Adrenal gland (tissue), 12 donors: Measurements from ENCODE around the gene UBE2L5. TPM values are rescaled to one million over a fixed set of nuclear protein-coding genes. Genes with fewer than 3 reads are reported as not detected.
"Not testable (repeated sequence)": the region's sequence is repeated elsewhere in the genome, so short reads cannot be mapped to it uniquely, and the experiment has no call there.

Experiments used
- DNase-seq, 7 donors: peaks; one replicate each; pipeline ENCODE4 v3.0.0-alpha.2; 2019 to 2020
- H3K27ac ChIP-seq, 5 donors: fragments of 200-600 bp; sonication (generic) in 4 of 5; 1 replicate in 3 of 5; 2 replicates in 2 of 5; pipeline versions ENCODE4 v1.5.1 to v1.8.0; 2016 to 2020; ENCODE audit warnings: mild to moderate bottlenecking in 1 of 5
- H3K27me3 ChIP-seq: fragments of 200-600 bp; 2 replicates; pipeline ENCODE4 v1.8.0; 2021
- H3K36me3 ChIP-seq, 2 donors: fragments of 200-600 bp; replicated peaks in 1 of 2; 1 replicate in 1 of 2; 2 replicates in 1 of 2; pipeline versions ENCODE4 v1.5.1 to v1.8.0; 2018 to 2022
- H3K4me1 ChIP-seq, 2 donors: fragments of 200-600 bp; replicated peaks in 1 of 2; 1 replicate in 1 of 2; 2 replicates in 1 of 2; pipeline versions ENCODE4 v1.5.1 to v1.8.0; 2018 to 2021
- H3K4me3 ChIP-seq, 4 donors: fragments of 200-600 bp; sonication (generic) in 3 of 4; one replicate each; pipeline ENCODE4 v1.5.1; 2016 to 2018
- H3K9me3 ChIP-seq, 3 donors: fragments of 200-600 bp; sonication (generic) in 1 of 3; replicated peaks in 1 of 3; 1 replicate in 2 of 3; 2 replicates in 1 of 3; pipeline versions ENCODE4 v1.5.1 to v1.8.0; 2016 to 2021
- CTCF ChIP-seq, 6 experiments: fragments of 450-650 bp in 4 of 6; fragments of 200-600 bp in 2 of 6; sonication (generic) in 1 of 6; IDR thresholded peaks; 1 replicate in 5 of 6; 2 replicates in 1 of 6; pipeline versions ENCODE4 v1.5.1 to v1.8.0; 2016 to 2021; ENCODE audit warnings: antibody characterized with exemption in 6 of 6, mild to moderate bottlenecking in 2 of 6, moderate library complexity in 1 of 6
- POLR2A ChIP-seq, 2 donors: fragments of 450-650 bp; IDR thresholded peaks; one replicate each; pipeline ENCODE4 v1.6.1; 2017; ENCODE audit warnings: antibody characterized with exemption in 2 of 2, mild to moderate bottlenecking in 2 of 2, moderate library complexity in 1 of 2
- WGBS, 4 donors: extraction: QIAGEN DNeasy Blood & Tissue Kit in 2 of 4; methylation state at CpG; one replicate each; pipeline versions ENCODE4 v1.1.5 to v1.1.7; 2013 to 2017; 5-methylcytosine and 5-hydroxymethylcytosine counted together
- intact Hi-C, 2 donors: fragments of 100-400 bp; cut with DNase I; formaldehyde crosslinking; loops; one replicate each; pipeline versions ENCODE4 v1.14.1 to v1.15.0; 2022 to 2023
- polyA plus RNA-seq, 3 donors: library from polyadenylated mRNA; stranded (reverse); fragments of 200-250 nt in 2 of 3; fragments of 350-450 nt in 1 of 3; fragmentation: Illumina TruSeq in 1 of 3; extraction: RNeasy Lipid Tissue Mini Kit (QIAGEN cat#74804) in 1 of 3; gene quantifications; one replicate each; pipeline ENCODE4 v1.2.3, GENCODE V29; 2013 to 2014
- total RNA-seq, 9 donors: library from RNA; depleted of rRNA in 4 of 9; stranded (reverse); fragments of >200 nt in 4 of 9; fragments of 120-200 nt in 1 of 9; fragmentation: NEBNext Ultra II Directional in 1 of 9; extraction: Animal tissue kit (Norgen Biotek cat#: 25700) in 1 of 9; gene quantifications; one replicate each; pipeline versions ENCODE4 v1.1.0 to v1.2.4, GENCODE V29; 2013 to 2023
- donor health status: healthy with polysubstance abuse.
- donor health status: Bipolar disorder and iron deficiency.
- donor health status: DM: yes; HTN: yes; CAD: no.
- donor health status: DM: no; HTN: no; CAD: no.
- donor health status: DM: no; HTN: no; CAD: no.
- donor health status: DM: yes; HTN: yes; CAD: no.

UBE2L5 gene
- total and polyA plus RNA-seq, 12 donors, result 0.03 to 0.28 (median 0.17) TPM; not detected in 8

DNA sequence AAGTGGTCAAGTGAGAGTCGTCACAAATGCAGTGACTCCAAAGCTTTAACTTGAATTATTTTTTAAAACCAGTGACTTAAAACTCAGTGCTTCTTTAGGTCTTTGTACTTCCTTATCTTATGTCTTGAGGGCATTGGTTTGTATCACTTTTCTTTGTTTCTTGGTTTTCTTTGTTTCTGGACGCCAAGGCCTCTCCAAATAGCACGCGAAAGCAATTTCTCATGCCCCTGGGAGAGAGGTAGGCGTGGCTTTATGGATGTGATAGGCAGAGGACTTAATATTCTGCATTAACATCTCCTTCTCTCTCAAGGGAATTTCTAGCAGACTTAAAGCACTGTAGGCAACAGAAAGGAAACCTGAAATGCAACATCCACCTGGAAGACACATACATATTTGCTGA is 20.6 kb downstream of the UBE2L5 start:
- H3K36me3 ChIP-seq, result no peaks in the 10 kb centered on the region
- no peak for TF ChIP-seq CTCF (IDR thresholded peaks at IDR 0.05)
- intact Hi-C loops, result no loop called here
- H3K4me3 ChIP-seq, result no peak overlapping the region
- H3K9me3 ChIP-seq, result no peaks in the 10 kb centered on the region
- DNase-seq, result no peak
- H3K4me1 ChIP-seq, result peaks cover 4 to 12% of the 10 kb centered on the region in 2 donors
- H3K27ac ChIP-seq, result no peak overlapping the region
- 77 to 91% (median 79%) methylated on average over 5 of the region's 5 CpGs for WGBS, 4 donors
- H3K27me3 ChIP-seq, result no peaks in the 10 kb centered on the region

DNA sequence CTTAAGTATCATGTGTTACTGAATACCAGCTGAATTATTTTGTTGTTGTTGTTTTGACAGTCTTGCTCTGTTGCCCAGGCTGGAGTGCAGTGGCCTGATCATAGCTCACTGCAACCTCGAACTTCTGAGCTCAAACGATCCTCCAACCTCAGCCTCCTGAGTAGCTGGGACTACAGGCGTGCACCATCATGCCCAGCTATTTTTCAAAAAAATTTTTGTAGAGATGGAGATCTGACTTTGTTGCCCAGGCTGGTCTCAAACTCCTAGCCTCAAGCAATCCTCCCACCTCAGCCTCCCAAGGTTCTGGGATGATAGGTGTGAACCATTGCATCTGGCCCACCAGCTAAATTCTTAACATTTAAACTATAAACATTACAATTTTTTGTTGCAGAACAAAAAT is 21.2 kb downstream of the UBE2L5 start:
- WGBS, 4 donors, result 85 to 93% (median 90%) methylated on average over 3 of the region's 3 CpGs
- DNase-seq, result peak in 1 of 7 donors; percentile 3
- intact Hi-C loops, H3K27ac ChIP-seq, H3K36me3 ChIP-seq, H3K27me3 ChIP-seq, H3K4me3 ChIP-seq, H3K9me3 ChIP-seq: not testable (repeated sequence)
- H3K4me1 ChIP-seq, result peaks cover 4 to 12% of the 10 kb centered on the region in 2 donors

GRCh38 chr13:30443957-30444404 is 21.7 kb downstream of the UBE2L5 start:
- intact Hi-C loops, result no loop called here
- no peaks in the 10 kb centered on the region for H3K27me3 ChIP-seq
- no peaks in the 10 kb centered on the region for H3K36me3 ChIP-seq
- H3K27ac ChIP-seq, result no peak overlapping the region
- H3K4me3 ChIP-seq, result no peak overlapping the region
- H3K4me1 ChIP-seq, result peaks cover 4 to 12% of the 10 kb centered on the region in 2 donors
- H3K9me3 ChIP-seq, result no peaks in the 10 kb centered on the region
- WGBS, 4 donors, result 96 to 99% (median 97%) methylated on average over 11 to 12 of the region's 12 CpGs
- peak in 1 of 7 donors; percentile 14 for DNase-seq
- TF ChIP-seq POLR2A (IDR thresholded peaks at IDR 0.05) (no peak), CTCF (IDR thresholded peaks at IDR 0.05) (no peak)

GRCh38 chr13:30446126-30446500 is 23.8 kb downstream of the UBE2L5 start:
- intact Hi-C loops, result no loop called here
- H3K9me3 ChIP-seq, result no peaks in the 10 kb centered on the region
- DNase-seq, result no peak
- no peak for TF ChIP-seq POLR2A (IDR thresholded peaks at IDR 0.05)
- no peak for TF ChIP-seq CTCF (IDR thresholded peaks at IDR 0.05)
- WGBS, 4 donors, result 24 to 64% (median 27%) methylated on average over 4 to 7 of the region's 7 CpGs
- H3K4me1 ChIP-seq, result peaks cover 4 to 12% of the 10 kb centered on the region in 2 donors
- H3K27me3 ChIP-seq, result no peaks in the 10 kb centered on the region
- no peaks in the 10 kb centered on the region for H3K36me3 ChIP-seq
- H3K27ac ChIP-seq, result peak overlapping the region; percentile 2 to 88 (median 80)
- peak overlapping the region in 2 of 4 donors; percentile 4 to 6 for H3K4me3 ChIP-seq

GRCh38 chr13:30448441-30448840 is 26.1 kb downstream of the UBE2L5 start:
- Histone ChIP-seq H3K4me3 (no peak overlapping the region), H3K4me1 (peaks cover 4 to 12% of the 10 kb centered on the region in 2 donors), H3K9me3 (no peaks in the 10 kb centered on the region), H3K36me3 (no peaks in the 10 kb centered on the region), H3K27me3 (no peaks in the 10 kb centered on the region), H3K27ac (no peak overlapping the region)
- peak in 1 of 7 donors; percentile 14 for DNase-seq
- WGBS, 4 donors, result 91 to 99% (median 95%) methylated on average over 4 of the region's 4 CpGs
- TF ChIP-seq CTCF (IDR thresholded peaks at IDR 0.05) (no peak), POLR2A (IDR thresholded peaks at IDR 0.05) (no peak)
- intact Hi-C loops, result no loop called here
